Measurements from ENCODE around the gene PTTG1IP.

GRCh38 chr21:44816761-44817505 lies 56.6 kb downstream of the PTTG1IP start:
- TF ChIP-seq EZH2 (IDR thresholded peaks at IDR 0.05; ENCODE audit: borderline replicate concordance, insufficient read depth, low read depth, low read length, poor library complexity, severe bottlenecking) (no peak), CTCF (IDR thresholded peaks at IDR 0.05) (no peak)
